Right lobe of liver (tissue), 6 donors: Measurements from ENCODE around the gene SEZ6L. TPM values are rescaled to one million over a fixed set of nuclear protein-coding genes. Genes with fewer than 3 reads are reported as not detected.

Experiments
- ATAC-seq, 4 donors: fragments of 200-7000 bp; cut with Tn5 transposase; one replicate each; pipeline ENCODE4 v1.9.1; 2020; ENCODE audit warnings: mild to moderate bottlenecking in 4 of 4, moderate library complexity in 4 of 4
- DNase-seq, 3 donors: peaks; one replicate each; pipeline ENCODE4 v3.0.0-alpha.2; 2020
- H3K27ac ChIP-seq, 3 donors: fragments of 200-600 bp; one replicate each; pipeline ENCODE4 v1.8.0; 2022
- H3K27me3 ChIP-seq, 2 donors: fragments of 200-600 bp; one replicate each; pipeline ENCODE4 v1.8.0; 2022
- H3K36me3 ChIP-seq, 4 donors: fragments of 200-600 bp; sonication (generic) in 1 of 4; one replicate each; pipeline versions ENCODE4 v1.5.1 to v1.8.0; 2017 to 2022; ENCODE audit warnings: control low read depth in 1 of 4
- H3K4me1 ChIP-seq, 4 donors: fragments of 200-600 bp; sonication (generic) in 1 of 4; one replicate each; pipeline versions ENCODE4 v1.5.1 to v1.8.0; 2017 to 2022; ENCODE audit warnings: control low read depth in 1 of 4
- H3K4me3 ChIP-seq, 3 donors: fragments of 200-600 bp; one replicate each; pipeline ENCODE4 v1.8.0; 2022
- H3K9me3 ChIP-seq, 4 donors: fragments of 200-600 bp; sonication (generic) in 1 of 4; one replicate each; pipeline versions ENCODE4 v1.5.1 to v1.8.0; 2017 to 2022; ENCODE audit warnings: control low read depth in 1 of 4
- POLR2A ChIP-seq: fragments of 450-650 bp; IDR thresholded peaks from one replicate; pipeline ENCODE4 v1.6.1; 2017; ENCODE audit warnings: antibody characterized with exemption, mild to moderate bottlenecking
- WGBS: methylation state at CpG from one replicate; pipeline ENCODE4 v1.1.6; 2018; ENCODE audit warnings: low coverage, low lambda C conversion rate; ENCODE audit not compliant: insufficient coverage; ENCODE audit errors: missing lambda C conversion rate; 5-methylcytosine and 5-hydroxymethylcytosine counted together
- intact Hi-C, 2 donors: fragments of 100-400 bp; cut with DNase I; formaldehyde crosslinking; loops; one replicate each; pipeline versions ENCODE4 v1.11.2 to v1.14.1; 2022
- long read RNA-seq: library from polyadenylated mRNA; unstranded; transcript quantifications from one replicate; pipeline ENCODE4 v2.0.0, GENCODE V29; 2019
- total RNA-seq, 6 experiments: library from RNA; depleted of rRNA in 2 of 6; stranded (reverse); fragments of >200 nt in 2 of 6; fragmentation: NEBNext Ultra II Directional in 3 of 6; extraction: Animal tissue kit (Norgen Biotek cat#: 25700) in 3 of 6; gene quantifications; one replicate each; pipeline versions ENCODE4 v1.1.0 to v1.2.4, GENCODE V29; 2016 to 2023
- TF ChIP-seq, protein P1 (sequence below), 4 donors: fragments of 200-600 bp in 3 of 4; fragments of 450-650 bp in 1 of 4; IDR thresholded peaks; one replicate each; pipeline versions ENCODE4 v1.5.1 to v1.8.0; 2016 to 2022; ENCODE audit warnings: antibody characterized with exemption in 4 of 4, mild to moderate bottlenecking in 2 of 4
- donor health status: DM: no; HTN: yes; CAD: no.
- donor health status: DM: no; HTN: no; CAD: no.
- donor health status: DM: no; HTN: no; CAD: no.
- donor health status: DM: no; HTN: yes; CAD: no.
- donor health status: DM: no; HTN: yes; CAD: no.

The SEZ6L gene
- under 1 TPM in 1 of 6 experiments, not detected in 5; 0.13 TPM for total RNA-seq
- long read RNA-seq, result 0 reads

DNA sequence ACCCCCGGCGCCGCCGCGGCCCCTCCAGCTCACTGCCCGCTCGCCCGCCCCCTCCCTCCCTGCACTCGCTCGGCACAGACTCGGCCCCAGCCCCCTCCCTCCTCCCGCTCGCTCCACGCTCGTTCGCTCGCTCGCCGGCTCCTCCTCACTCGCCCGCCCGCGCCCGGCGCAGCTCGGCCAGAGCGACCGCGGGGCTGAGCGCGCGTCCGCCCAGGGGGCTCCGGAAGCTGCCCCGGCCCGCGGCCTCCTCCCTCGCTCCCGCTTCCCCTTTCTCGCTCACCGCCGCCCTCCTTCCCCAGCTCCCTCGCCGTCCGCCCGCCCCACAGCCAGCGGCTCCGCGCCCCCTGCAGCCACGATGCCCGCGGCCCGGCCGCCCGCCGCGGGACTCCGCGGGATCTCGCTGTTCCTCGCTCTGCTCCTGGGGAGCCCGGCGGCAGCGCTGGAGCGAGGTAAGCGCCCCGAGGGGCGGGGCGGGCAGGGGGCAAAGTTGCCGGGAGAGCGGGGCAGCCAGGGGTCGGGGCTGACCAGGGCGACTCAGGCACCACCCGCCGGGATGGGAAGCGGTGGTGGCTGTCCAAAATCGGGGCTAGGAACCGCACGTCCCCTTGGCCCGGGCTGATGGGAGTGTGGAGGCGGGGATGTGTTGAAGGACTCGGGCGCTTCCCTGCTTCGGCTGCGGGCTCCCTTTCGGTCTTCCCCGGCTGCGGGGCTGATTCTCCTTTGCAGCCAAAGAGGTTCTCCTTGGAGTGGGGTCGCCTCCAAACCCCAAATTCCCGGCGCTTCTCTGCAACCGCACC is at the start of gene SEZ6L:
Gene SEZ6L, plus strand, starts transcription at position 148 of the 797 bp plus-strand sequence. Its CDS starts 208 bp downstream, at position 356.
- peaks cover 0 to 4% of the 10 kb centered on the region in 2 donors for H3K27me3 ChIP-seq
- peak within 1 kb of the TSS in 1 of 3 donors; percentile 16 for H3K4me3 ChIP-seq
- intact Hi-C loops, result no loop called here
- WGBS, result 1% methylated on average over 20 of the region's 92 CpGs
- peak in 3 of 4 donors; percentile 34 to 54 (median 39) for ATAC-seq
- no peak within 1 kb of the TSS for H3K27ac ChIP-seq
- TF ChIP-seq, protein P1, sequence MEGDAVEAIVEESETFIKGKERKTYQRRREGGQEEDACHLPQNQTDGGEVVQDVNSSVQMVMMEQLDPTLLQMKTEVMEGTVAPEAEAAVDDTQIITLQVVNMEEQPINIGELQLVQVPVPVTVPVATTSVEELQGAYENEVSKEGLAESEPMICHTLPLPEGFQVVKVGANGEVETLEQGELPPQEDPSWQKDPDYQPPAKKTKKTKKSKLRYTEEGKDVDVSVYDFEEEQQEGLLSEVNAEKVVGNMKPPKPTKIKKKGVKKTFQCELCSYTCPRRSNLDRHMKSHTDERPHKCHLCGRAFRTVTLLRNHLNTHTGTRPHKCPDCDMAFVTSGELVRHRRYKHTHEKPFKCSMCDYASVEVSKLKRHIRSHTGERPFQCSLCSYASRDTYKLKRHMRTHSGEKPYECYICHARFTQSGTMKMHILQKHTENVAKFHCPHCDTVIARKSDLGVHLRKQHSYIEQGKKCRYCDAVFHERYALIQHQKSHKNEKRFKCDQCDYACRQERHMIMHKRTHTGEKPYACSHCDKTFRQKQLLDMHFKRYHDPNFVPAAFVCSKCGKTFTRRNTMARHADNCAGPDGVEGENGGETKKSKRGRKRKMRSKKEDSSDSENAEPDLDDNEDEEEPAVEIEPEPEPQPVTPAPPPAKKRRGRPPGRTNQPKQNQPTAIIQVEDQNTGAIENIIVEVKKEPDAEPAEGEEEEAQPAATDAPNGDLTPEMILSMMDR (IDR thresholded peaks at IDR 0.05), result no peak
- TF ChIP-seq POLR2A, result no peak
- no peaks in the 10 kb centered on the region for H3K36me3 ChIP-seq
- H3K4me1 ChIP-seq, result peaks cover 0 to 6% (median 0%) of the 10 kb centered on the region in 4 donors
- DNase-seq, result peak in 2 of 3 donors; percentile 24 to 53
- H3K9me3 ChIP-seq, result no peaks in the 10 kb centered on the region

DNA sequence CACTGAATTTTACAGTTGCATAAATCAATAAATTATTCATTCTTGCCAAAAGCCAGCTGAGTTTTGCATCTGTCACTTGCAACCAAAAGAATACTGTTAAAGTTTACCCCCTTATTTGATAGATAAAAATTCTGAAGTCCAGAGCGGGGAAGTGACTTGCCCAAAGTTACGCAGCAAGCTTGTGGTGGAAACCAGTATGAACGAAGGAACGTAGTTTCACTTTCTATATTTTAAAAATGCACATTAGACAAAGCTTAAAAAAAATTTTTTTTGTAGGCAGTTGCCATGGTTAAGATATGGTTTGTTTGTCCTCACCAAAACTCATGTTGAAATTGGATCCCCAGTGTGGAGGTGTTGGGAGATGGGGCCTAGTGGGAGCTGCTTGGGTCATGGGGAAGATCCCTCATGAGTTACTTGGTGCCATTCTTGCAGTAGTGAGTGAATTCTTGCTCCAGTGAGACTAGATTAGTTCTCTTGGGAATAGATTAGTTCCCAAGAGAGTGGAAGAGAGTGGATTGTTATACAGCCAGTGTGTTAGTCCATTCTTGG is 46.3 kb upstream of the SEZ6L start:
- Histone ChIP-seq H3K9me3 (no peaks in the 10 kb centered on the region), H3K36me3 (no peaks in the 10 kb centered on the region), H3K4me1 (no peaks in the 10 kb centered on the region), H3K27me3 (no peaks in the 10 kb centered on the region), H3K27ac (no peak overlapping the region), H3K4me3 (no peak overlapping the region)
- intact Hi-C loops, result no loop called here
- WGBS, result 47% methylated on average over 4 of the region's 4 CpGs
- DNase-seq (no peak), ATAC-seq (no peak)
- TF ChIP-seq POLR2A, result no peak
- TF ChIP-seq, protein P1 (IDR thresholded peaks at IDR 0.05), result no peak

DNA sequence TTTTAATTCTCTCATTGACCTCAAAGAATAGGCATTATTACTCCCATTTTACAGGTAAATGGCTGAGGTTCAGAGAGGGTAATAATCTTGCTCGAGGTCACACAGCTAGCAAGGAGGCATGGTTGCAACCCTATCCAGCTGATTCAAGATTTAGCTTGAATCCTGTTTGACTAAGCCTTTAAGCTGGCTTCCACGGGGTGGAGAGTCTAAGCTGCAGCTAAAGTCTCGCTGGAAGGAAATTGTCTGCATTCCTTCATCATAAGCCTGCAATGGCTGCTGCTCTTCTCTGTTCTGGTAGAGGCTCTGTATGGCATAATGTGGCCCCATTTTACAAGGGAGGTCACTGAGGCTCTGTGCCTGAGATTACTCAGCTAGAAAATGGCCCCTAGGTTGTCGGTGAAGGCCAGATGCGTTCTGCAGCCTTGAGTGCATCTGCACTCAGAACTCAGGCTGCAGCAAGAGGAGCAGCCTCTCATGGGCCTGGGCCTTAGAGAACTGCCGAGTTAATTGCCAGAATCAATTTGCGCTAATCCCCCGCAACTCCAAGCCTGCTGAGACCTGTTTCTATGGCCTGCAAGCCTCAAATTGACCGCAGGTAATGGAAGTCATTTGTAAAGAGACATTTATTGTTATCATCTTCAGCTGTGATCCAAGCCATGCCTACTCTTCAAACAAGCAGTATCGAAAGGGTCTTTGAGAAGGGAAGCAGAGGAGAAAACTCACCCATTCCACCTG is 44.1 kb upstream of the SEZ6L start:
- H3K9me3 ChIP-seq, result no peaks in the 10 kb centered on the region
- H3K27ac ChIP-seq, result no peak overlapping the region
- TF ChIP-seq, protein P1 (IDR thresholded peaks at IDR 0.05), result no peak
- no peak for TF ChIP-seq POLR2A
- H3K36me3 ChIP-seq, result no peaks in the 10 kb centered on the region
- H3K4me1 ChIP-seq, result no peaks in the 10 kb centered on the region
- intact Hi-C loops, result no loop called here
- no peak overlapping the region for H3K4me3 ChIP-seq
- 56% methylated on average over 7 of the region's 10 CpGs for whole genome bisulfite sequencing
- H3K27me3 ChIP-seq, result no peaks in the 10 kb centered on the region
- ATAC-seq, result no peak
- DNase-seq, result no peak

DNA sequence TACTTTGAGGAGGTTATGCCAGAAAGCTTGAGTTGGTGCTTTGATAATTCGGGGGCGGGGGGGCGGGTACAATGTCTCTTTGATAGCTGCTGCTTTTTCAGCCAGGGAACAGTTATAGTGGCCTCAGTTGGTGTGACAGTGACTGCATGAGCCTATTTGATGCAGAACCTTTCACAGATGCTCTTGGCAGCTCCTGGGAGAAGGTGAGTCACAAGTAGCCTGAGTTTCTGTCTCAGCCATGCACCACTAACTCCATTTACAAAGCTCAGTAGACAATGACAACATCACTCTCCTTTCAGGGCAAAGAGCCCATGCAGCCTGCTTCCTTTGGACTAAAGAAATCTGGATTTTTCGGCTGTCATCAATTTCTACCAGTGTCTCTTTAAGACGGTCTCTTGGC is 42.1 kb upstream of the SEZ6L start:
- no peaks in the 10 kb centered on the region for H3K4me1 ChIP-seq
- H3K4me3 ChIP-seq, result no peak overlapping the region
- no peak overlapping the region for H3K27ac ChIP-seq
- ATAC-seq, result no peak
- H3K9me3 ChIP-seq, result no peaks in the 10 kb centered on the region
- 15% methylated on average over 4 of the region's 5 CpGs for WGBS
- DNase-seq, result no peak
- H3K36me3 ChIP-seq, result no peaks in the 10 kb centered on the region
- TF ChIP-seq, protein P1 (IDR thresholded peaks at IDR 0.05), result no peak
- no peak for TF ChIP-seq POLR2A
- no peaks in the 10 kb centered on the region for H3K27me3 ChIP-seq
- intact Hi-C loops, result no loop called here
